Activated CD8-positive, alpha-beta memory T cell treated with anti-CD3 and anti-CD28 coated beads for 48 hours (primary cell): Measurements from ENCODE around the gene GATA5.

ENCODE experiments used
- DNase-seq, 3 experiments: peaks; one replicate each; pipeline ENCODE4 v3.0.0-alpha.2; 2020; ENCODE audit warnings: low read depth in 2 of 3, low spot score in 2 of 3

GATA5 gene

GRCh38 chr20:62473717-62474603 lies 1.8 kb downstream of the GATA5 start:
- no peak for DNase-seq

DNA sequence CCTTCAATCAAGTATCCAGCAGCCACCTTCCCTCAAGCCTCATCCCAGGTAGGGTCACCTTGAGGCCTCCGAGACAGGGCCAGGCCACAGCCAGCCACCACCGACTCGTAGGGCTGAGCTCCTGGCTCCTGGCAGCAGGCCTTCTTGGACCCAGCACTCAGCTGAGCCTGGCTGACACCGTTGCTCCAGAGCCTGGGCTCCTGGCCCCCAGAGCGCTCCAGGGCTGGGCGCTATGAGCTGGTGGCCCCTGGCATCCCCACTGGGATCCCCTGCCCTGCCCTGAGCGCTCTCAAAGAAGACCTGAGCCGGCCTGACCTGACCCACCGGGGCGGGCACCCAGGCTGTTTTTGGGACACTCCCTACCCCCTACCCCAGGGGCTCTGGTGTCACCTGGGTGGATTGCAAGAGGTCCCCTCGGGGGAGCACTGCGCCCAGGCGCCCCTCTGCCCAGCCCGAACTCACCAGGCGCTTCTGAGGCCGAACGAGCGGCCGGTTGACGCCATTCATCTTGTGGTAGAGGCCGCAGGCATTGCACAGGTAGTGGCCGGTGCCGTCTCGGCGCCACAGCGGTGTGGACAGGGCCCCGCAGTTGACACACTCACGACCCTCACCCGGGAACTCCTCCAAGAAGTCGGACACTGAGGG lies 2.7 kb downstream of the GATA5 start:
- no peak for DNase-seq

DNA sequence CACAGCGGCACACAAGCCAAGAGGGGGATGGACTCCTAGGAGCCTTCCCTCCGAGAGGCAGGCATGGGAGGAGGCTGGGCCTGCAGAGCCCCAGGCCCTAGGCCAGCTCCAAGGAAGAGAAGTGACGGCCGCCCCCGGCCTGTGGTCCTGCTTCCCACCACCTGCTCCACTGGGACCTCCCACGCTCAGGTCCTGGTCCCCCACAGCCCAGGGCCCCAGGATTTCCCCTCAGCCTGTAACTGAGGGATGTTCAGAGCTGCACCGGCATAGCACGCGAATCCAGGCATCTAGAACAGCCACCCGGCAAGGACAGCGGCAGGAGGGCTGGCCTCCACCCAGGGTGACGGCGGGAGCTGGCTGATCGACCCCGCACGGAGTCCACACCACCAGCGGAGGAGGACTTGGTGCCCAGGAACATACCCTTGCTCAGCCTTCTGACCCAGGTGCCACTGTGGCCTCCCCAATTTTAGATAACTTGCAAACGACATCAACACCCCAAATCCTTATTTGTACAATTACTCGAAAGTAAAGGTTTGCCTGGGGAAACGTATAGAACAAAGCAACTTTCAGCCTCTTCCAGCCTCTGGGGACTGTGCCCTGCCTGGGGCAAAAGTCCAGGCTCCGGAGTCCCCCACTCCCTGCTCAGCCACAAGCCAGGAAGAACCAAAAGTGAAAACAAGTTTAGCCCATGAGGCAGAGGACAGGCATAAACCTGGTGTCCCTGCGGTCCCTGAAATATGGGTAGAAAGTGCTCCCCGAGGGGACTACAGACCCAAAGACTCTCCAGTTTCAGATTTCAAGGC lies 3.5 kb downstream of the GATA5 start:
- no peak for DNase-seq

DNA sequence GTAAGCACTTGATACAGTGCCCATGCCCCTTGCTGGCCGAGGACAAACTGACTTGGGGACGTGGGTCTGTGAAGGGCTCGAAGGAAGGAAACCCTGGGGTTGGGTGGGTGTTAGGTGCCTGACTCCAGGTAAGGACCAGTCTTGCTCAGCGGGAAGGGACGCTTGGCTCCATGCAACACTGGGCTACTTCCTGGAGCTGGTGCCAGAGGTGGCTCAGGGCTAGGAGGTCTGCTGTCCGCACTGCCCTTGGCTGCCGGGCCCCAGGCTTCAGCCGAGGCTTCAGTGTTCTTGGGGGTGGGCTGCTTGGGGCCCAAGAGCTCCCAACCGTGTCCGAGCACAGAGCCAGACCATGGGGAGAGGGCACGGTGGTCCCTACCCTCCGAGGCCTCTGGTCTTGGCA lies 5.3 kb downstream of the GATA5 start:
- no peak for DNase-seq

- no peak for DNase-seq
These were observed 5.8 kb downstream of the GATA5 start for GRCh38 chr20:62470001-62470400.

DNA sequence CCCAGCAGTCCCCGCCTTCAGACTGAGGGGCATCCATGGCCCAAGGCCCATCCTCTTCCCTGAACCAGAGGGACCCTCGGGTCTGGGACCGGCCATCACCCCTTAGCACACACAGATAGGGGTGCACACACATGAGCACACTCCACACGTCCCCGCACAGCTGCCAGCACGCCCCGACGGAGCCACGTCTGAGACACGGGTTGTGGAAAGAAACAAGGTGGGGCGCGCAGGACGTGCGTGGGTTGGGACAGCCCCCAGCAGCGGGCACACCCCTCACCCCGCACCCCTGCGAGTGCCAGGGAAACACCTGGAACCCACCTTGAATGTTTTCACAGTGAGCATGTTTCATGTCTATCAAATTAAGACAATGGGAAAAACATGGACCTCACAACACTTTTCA lies 6.4 kb downstream of the GATA5 start:
- DNase-seq: no peak

DNA sequence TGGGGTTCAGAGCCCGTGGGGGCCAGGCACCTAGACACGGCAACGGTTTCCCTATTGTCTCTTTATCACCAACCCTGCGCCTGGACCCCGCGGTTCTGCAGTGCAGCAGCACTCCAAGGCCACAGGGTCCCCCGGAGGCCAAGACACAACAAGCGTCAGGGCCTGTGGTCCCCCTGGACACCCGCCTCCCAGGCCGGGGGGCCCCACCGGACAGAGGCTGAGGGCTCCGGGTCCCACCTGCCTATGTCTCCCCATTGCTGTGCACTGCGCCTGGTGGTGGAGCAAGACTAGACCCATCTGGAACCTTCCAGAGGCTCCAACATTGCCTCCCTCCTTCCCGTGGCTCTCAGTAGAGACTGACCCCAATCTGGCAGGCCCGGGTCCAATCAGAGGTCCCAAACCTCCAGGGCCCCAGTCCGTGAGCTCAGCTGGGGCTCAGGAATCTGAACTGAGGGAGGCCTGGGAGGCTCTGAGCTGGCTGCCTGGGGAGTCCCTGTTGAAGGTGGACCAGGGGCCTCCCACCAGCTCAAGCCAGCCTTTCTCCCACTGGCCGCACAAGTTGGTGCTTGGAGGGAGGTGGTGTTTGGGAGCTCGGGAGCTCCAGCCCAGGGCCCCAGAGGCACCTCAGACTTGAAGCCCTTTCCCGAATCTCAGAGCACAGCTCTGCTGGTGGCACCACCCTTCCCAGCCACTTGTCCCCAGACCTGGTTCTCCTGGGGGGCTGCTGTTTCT lies 8.8 kb downstream of the GATA5 start:
- DNase-seq: no peak

DNA sequence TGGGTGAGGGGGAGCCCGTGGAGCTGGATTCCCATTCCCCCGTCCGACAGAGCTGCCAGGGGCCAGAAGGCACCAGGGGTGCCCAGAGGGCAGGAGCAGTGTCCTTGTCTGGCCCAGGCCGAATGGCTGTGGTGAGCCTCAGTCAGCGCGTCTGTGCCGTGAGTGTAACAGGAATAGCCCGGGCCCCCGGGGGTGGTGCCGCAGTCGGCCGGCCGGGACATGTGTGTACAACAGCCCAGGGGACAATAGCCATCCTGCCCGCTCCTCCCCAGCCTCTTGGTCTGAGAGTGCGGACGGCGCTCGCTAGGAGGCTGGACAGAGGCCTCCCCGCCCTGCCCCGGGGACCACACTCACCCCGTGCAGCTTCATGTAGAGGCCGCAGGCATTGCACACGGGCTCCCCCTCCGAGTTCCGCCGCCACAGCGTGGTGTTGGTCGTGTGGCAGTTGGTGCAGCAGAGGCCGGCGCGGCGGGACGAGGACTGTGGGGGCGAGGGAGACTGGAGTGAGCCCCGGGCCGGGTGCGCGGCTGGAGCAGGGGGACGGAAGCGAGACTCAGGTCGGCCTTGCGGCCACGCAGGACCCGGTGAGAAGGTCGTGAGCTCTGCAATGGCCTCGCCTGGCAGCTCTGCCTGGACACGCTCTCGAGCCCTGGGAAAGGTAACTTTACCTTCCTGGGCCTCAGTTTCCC lies 9.6 kb downstream of the GATA5 start:
- no peak for DNase-seq

DNA sequence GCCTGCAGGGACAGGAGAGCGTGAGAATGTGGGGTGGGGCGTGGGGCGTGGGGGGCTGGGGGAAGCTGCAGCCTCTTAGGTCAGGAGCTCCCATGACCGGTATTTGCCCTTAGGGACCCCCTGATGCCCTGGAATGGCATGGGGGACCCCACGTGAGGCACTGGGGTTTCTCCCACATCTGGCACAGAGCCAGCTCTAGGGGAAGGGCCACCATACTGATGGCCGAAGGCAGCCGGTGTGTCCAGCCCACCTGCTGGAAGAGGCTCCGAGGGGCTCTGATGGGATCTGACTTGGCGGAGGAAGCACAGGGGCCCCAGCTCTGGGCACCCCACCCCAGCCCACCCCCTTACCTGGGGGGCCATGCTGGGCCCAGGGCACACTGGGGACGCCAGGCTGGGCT lies 10.8 kb downstream of the GATA5 start:
- DNase-seq: no peak

DNA sequence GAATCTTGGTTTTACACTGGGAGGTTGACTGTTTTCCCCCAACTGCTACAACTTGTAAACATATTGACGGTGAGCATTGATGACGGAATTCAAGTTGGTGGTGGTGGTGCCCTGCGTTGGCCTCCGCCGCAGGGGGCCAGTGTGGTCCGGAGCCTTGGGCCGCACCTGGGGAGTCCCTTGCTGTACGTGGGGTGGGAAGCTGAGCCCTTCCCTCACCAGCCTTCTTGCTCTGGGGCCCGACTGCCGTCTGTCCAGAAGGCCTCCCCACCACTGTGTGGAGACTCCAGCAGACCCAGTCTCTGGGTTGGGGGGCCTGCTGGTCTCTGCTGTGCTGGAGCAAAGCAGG lies 11.4 kb downstream of the GATA5 start:
- no peak for DNase-seq

GRCh38 chr20:62463651-62464424 lies 12.0 kb downstream of the GATA5 start:
- no peak for DNase-seq

- DNase-seq: no peak
These were observed 12.7 kb downstream of the GATA5 start for GRCh38 chr20:62462976-62463592.

GRCh38 chr20:62461834-62462233 lies 14.0 kb downstream of the GATA5 start:
- DNase-seq: no peak

GRCh38 chr20:62461157-62461556 lies 14.6 kb downstream of the GATA5 start:
- no peak for DNase-seq

- DNase-seq: no peak
These were observed 15.1 kb downstream of the GATA5 start for GRCh38 chr20:62460678-62461077.

DNA sequence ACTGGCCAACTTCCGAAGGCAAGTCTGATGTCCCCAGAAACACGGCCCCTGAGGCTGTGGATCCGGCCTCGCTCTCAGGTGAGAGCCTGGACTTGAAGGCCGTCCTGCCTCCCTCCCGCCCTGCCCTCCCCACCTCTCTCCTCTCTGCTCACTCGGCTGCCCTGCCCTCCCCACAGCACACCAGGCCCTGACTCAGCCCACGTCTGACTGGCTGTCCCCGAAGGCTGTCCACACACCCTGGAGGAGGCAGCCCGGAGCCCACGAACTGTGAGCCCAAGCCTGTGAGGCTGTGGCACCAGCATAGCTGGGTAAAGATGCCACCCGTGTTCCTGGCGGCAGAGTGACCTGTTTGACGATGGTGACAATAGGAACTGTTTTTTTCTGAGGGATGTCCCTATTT lies 16.3 kb downstream of the GATA5 start:
- no peak for DNase-seq

DNA sequence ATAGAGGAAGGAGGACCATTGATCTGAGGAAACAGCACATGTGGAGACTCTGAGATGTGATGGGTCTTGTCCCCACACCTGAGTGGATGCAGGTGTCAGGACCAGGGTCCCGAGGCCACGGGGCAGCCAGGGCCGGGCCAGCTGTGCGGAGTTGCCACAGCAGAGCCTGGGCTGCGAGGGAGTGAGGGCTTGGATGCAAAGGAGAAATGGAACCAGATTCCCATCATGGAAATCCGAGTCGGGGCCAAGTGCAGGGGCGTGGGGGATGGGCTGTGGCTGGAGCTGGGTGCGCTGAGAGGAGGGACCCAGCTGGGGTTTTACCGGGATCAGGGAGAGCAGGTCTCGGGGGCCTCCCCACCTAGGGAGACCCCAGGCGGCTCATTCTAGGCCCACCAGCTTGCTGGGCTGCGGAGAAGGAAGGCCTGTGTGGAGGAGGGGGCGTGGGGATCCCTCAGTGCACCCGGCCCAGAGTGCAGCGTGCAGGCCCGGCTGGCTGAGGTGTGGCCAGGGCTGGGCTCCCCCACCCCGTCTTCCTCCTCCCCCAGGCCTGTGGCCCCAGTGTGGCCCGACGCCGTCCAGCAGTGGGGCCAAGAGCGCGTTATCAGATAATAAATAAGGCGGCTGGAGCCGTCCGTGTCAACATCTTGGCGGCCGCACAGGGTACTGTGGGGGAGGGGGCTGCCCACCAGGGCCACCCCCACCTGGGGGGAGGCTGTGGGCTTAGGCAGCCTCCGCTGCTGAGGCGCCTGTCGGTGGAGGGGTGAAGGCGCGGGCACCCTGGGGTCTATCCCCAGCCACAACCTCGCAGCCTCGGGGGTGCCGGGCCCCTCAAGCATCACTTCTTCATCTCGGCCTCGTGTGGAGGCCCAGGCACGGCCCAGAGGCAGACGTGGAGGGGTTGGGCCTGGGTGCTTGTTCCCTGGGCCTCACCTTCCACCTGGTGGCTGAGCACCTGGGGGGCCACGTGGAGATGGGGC lies 17.2 kb downstream of the GATA5 start:
- DNase-seq: no peak

GRCh38 chr20:62457831-62458230 lies 18.0 kb downstream of the GATA5 start:
- DNase-seq: no peak
